Mesodermal cell (in vitro differentiated cells): Measurements from ENCODE around the gene WDR93.

Experiments
- H3K27ac ChIP-seq: 2 replicates; pipeline ENCODE4 v1.7.0; 2013; ENCODE audit warnings: mild to moderate bottlenecking, low read depth, low read length, moderate library complexity; ENCODE audit not compliant: severe bottlenecking
- H3K36me3 ChIP-seq: 2 replicates; pipeline ENCODE4 v1.7.1; 2013; ENCODE audit warnings: mild to moderate bottlenecking, low read length, moderate library complexity; ENCODE audit not compliant: control insufficient read depth, insufficient read depth
- H3K4me1 ChIP-seq: one replicate; pipeline ENCODE4 v1.7.1; 2013; ENCODE audit warnings: mild to moderate bottlenecking, low read length; ENCODE audit not compliant: insufficient read depth, control insufficient read depth, poor library complexity, severe bottlenecking
- H3K4me3 ChIP-seq: 2 replicates; pipeline ENCODE4 v1.7.0; 2013; ENCODE audit warnings: low read length, control low read depth, mild to moderate bottlenecking; ENCODE audit not compliant: insufficient read depth, poor library complexity, severe bottlenecking; ENCODE audit errors: extremely low read depth
- H3K9me3 ChIP-seq: 2 replicates; pipeline ENCODE4 v1.7.1; 2013; ENCODE audit warnings: mild to moderate bottlenecking, low read length, moderate library complexity; ENCODE audit not compliant: control insufficient read depth
- WGBS, 2 experiments: methylation state at CpG; one replicate each; pipeline ENCODE4 v1.1.5; 2013; ENCODE audit warnings: missing lambda C conversion rate in 2 of 2; ENCODE audit not compliant: insufficient coverage in 2 of 2; 5-methylcytosine and 5-hydroxymethylcytosine counted together

WDR93 gene

GRCh38 chr15:89732451-89733172 lies 42.0 kb downstream of the WDR93 start:
- WGBS, 2 experiments, result 70 to 96% methylated on average over 4 to 7 of the region's 8 CpGs
- Histone ChIP-seq H3K4me3 (no peak overlapping the region), H3K9me3 (no peaks in the 10 kb centered on the region), H3K27ac (no peak overlapping the region), H3K4me1 (no peaks in the 10 kb centered on the region), H3K36me3 (no peaks in the 10 kb centered on the region)

- no peaks in the 10 kb centered on the region for H3K9me3 ChIP-seq
- H3K4me1 ChIP-seq, result no peaks in the 10 kb centered on the region
- WGBS, 2 experiments, result 74 to 79% methylated on average over 3 to 4 of the region's 4 CpGs
- H3K4me3 ChIP-seq, result no peak overlapping the region
- H3K36me3 ChIP-seq, result no peaks in the 10 kb centered on the region
- H3K27ac ChIP-seq, result no peak overlapping the region
These were observed 45.2 kb downstream of the WDR93 start for GRCh38 chr15:89735773-89736172.

GRCh38 chr15:89740137-89740536 lies 49.5 kb downstream of the WDR93 start:
- Histone ChIP-seq H3K9me3 (no peaks in the 10 kb centered on the region), H3K36me3 (no peaks in the 10 kb centered on the region), H3K4me1 (no peaks in the 10 kb centered on the region), H3K4me3 (no peak overlapping the region), H3K27ac (no peak overlapping the region)
- WGBS, 2 experiments, result 0 to 10% methylated on average over 3 to 7 of the region's 8 CpGs

- 82 to 93% methylated on average over 6 to 7 of the region's 8 CpGs for WGBS, 2 experiments
- no peaks in the 10 kb centered on the region for H3K36me3 ChIP-seq
These were observed 52.4 kb downstream of the WDR93 start for GRCh38 chr15:89743011-89743410.

GRCh38 chr15:89743594-89743993 lies 53.0 kb downstream of the WDR93 start:
- 93 to 99% methylated on average over 3 to 5 of the region's 8 CpGs for WGBS, 2 experiments
- Histone ChIP-seq H3K4me1 (peaks cover 6% of the 10 kb centered on the region), H3K36me3 (no peaks in the 10 kb centered on the region), H3K27ac (no peak overlapping the region), H3K9me3 (no peaks in the 10 kb centered on the region), H3K4me3 (no peak overlapping the region)

More at GRCh38 chr15:89743011-89743410, 52.4 kb downstream of the WDR93 start:
- H3K4me3 ChIP-seq, result no peak overlapping the region
- no peaks in the 10 kb centered on the region for H3K9me3 ChIP-seq
- no peak overlapping the region for H3K27ac ChIP-seq
- peaks cover 6% of the 10 kb centered on the region for H3K4me1 ChIP-seq

GRCh38 chr15:89745131-89745530 lies 54.5 kb downstream of the WDR93 start:
- WGBS, 2 experiments, result 80 to 86% methylated on average over 6 to 10 of the region's 13 CpGs
- Histone ChIP-seq H3K9me3 (no peaks in the 10 kb centered on the region), H3K27ac (no peak overlapping the region), H3K4me1 (peaks cover 6% of the 10 kb centered on the region), H3K4me3 (no peak overlapping the region), H3K36me3 (no peaks in the 10 kb centered on the region)

GRCh38 chr15:89745768-89746167 lies 55.2 kb downstream of the WDR93 start:
- H3K36me3 ChIP-seq, result no peaks in the 10 kb centered on the region
- 14 to 44% methylated on average over 1 of the region's 1 CpG for WGBS, 2 experiments
- no peak overlapping the region for H3K4me3 ChIP-seq
- H3K9me3 ChIP-seq, result no peaks in the 10 kb centered on the region
- H3K4me1 ChIP-seq, result peaks cover 6% of the 10 kb centered on the region
- no peak overlapping the region for H3K27ac ChIP-seq

GRCh38 chr15:89746386-89746780 lies 55.8 kb downstream of the WDR93 start:
- no peaks in the 10 kb centered on the region for H3K36me3 ChIP-seq
- WGBS, 2 experiments, result 83 to 88% methylated on average over 3 to 8 of the region's 9 CpGs
- peaks cover 6% of the 10 kb centered on the region for H3K4me1 ChIP-seq
- H3K27ac ChIP-seq, result no peak overlapping the region
- H3K9me3 ChIP-seq, result no peaks in the 10 kb centered on the region
- H3K4me3 ChIP-seq, result no peak overlapping the region

GRCh38 chr15:89747708-89748682 lies 57.4 kb downstream of the WDR93 start:
- 9 to 19% methylated on average over 17 to 24 of the region's 28 CpGs for WGBS, 2 experiments
- H3K27ac ChIP-seq, result no peak overlapping the region

GRCh38 chr15:89749054-89749453 lies 58.4 kb downstream of the WDR93 start:
- peaks cover 6% of the 10 kb centered on the region for H3K4me1 ChIP-seq
- no peak overlapping the region for H3K4me3 ChIP-seq
- H3K27ac ChIP-seq, result no peak overlapping the region
- 43 to 53% methylated on average over 2 of the region's 7 CpGs for WGBS, 2 experiments
- no peaks in the 10 kb centered on the region for H3K9me3 ChIP-seq
- no peaks in the 10 kb centered on the region for H3K36me3 ChIP-seq

More at GRCh38 chr15:89747708-89748682, 57.4 kb downstream of the WDR93 start:
- Histone ChIP-seq H3K4me1 (peaks cover 6% of the 10 kb centered on the region), H3K4me3 (no peak overlapping the region), H3K9me3 (no peaks in the 10 kb centered on the region), H3K36me3 (no peaks in the 10 kb centered on the region)
